Loucy (cell line): Measurements from ENCODE around the gene TIAM2.

Source experiments
- CTCF ChIP-seq: fragments of 200-600 bp; sonication (generic); conservative IDR thresholded peaks from 2 replicates; pipeline ENCODE4 v1.5.1; 2014; ENCODE audit warnings: mild to moderate bottlenecking, antibody characterized with exemption, low read length
- EZH2phosphoT487 ChIP-seq: fragments of 200-600 bp; IDR thresholded peaks from 2 replicates; pipeline ENCODE4 v1.6.1; 2018; ENCODE audit warnings: antibody characterized with exemption, mild to moderate bottlenecking, moderate library complexity, borderline replicate concordance

- no peak for TF ChIP-seq CTCF
- no peak for TF ChIP-seq EZH2phosphoT487
Observed at GRCh38 chr6:155039618-155040017, 44.5 kb downstream of the TIAM2 start.
